ENCODE measurements around the gene NPLOC4.
A peak's percentile ranks its signal among the peaks of the same experiment; 100 is the strongest.

NPLOC4 gene

GRCh38 chr17:81569986-81570514, 66.9 kb downstream of the NPLOC4 start:
- Histone ChIP-seq H3K9me3 (ENCODE audit: control insufficient read depth, insufficient read depth, low read depth, low read length) (no peaks in the 10 kb centered on the region), H3K4me1 (ENCODE audit: control insufficient read depth, insufficient read depth, low read length) (peaks cover 29% of the 10 kb centered on the region), H3K36me3 (ENCODE audit: control insufficient read depth in 2 of 2, insufficient read depth in 1 of 2, low read length in 2 of 2) (peaks cover 20 to 95% of the 10 kb centered on the region in 2 experiments), H3K4me3 (ENCODE audit: low read depth, low read length) (no peak overlapping the region), H3K27ac (ENCODE audit: extremely low read depth, low read depth, low read length) (no peak overlapping the region)
- TF ChIP-seq GLIS1 (tag by site-specific recombination; IDR thresholded peaks at IDR 0.05) (peak; percentile 51), ZNF501 (tag by site-specific recombination; IDR thresholded peaks at IDR 0.05) (no peak)
- ChIA-PET POLR2A (interaction anchor here (0.5 to 2.1 kb wide), 3 partner anchors 14 to 215 kb away, joined by 3 to 5 read pairs (median 4); no protein-coding TSS in a partner anchor), CTCF (interaction anchor here (1.9 to 7.8 kb wide), 2 partner anchors 10 to 31 kb away, joined by 5 to 69 read pairs; no protein-coding TSS in a partner anchor)

DNA sequence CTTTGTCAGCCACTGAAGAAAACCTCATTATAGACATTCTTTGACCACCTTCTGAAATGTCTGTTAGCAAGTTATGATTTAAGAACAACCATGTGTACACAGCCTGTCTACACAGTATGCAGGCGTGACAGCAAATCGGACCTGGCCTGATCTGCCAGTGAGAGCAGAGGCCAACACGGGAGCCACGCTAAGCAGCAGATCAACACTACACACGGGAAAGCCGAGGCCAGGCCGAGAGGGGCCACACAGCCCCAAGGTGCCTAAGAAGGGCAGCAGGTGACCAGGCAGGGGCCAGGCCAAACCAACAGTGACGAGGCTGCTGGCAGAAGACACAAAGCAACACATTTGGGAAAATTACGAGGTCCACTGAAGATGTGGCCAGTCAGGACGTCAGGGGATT, 68.5 kb downstream of the NPLOC4 start:
- ChIA-PET CTCF (interaction anchor here (1.2 to 7.8 kb wide), 3 partner anchors 11 to 33 kb away, joined by 5 to 69 read pairs (median 5); no protein-coding TSS in a partner anchor), POLR2A (interaction anchor here (1.0 to 2.1 kb wide), 4 partner anchors 9 to 27 kb away, joined by 3 to 10 read pairs (median 4); no protein-coding TSS in a partner anchor)
- no peak overlapping the region for H3K4me3 ChIP-seq (ENCODE audit: low read depth, low read length)
- peaks cover 36 to 96% of the 10 kb centered on the region in 2 experiments for H3K36me3 ChIP-seq (ENCODE audit: control insufficient read depth in 2 of 2, insufficient read depth in 1 of 2, low read length in 2 of 2)
- peaks cover 23% of the 10 kb centered on the region for H3K4me1 ChIP-seq (ENCODE audit: control insufficient read depth, insufficient read depth, low read length)
- no peaks in the 10 kb centered on the region for H3K9me3 ChIP-seq (ENCODE audit: control insufficient read depth, insufficient read depth, low read depth, low read length)
- TF ChIP-seq ZNF600 (tag by site-specific recombination; IDR thresholded peaks at IDR 0.05) (peak; percentile 62), ZNF629 (tag by site-specific recombination; IDR thresholded peaks at IDR 0.05) (no peak)
- H3K27ac ChIP-seq (ENCODE audit: extremely low read depth, low read depth, low read length): peak overlapping the region; percentile 5

GRCh38 chr17:81567191-81567590, 69.7 kb downstream of the NPLOC4 start:
- Histone ChIP-seq H3K36me3 (ENCODE audit: control insufficient read depth in 2 of 2, insufficient read depth in 1 of 2, low read length in 2 of 2) (peaks cover 46 to 98% of the 10 kb centered on the region in 2 experiments), H3K27ac (ENCODE audit: extremely low read depth, low read depth, low read length) (peak overlapping the region; percentile 88), H3K4me1 (ENCODE audit: control insufficient read depth, insufficient read depth, low read length) (peaks cover 23% of the 10 kb centered on the region), H3K4me3 (ENCODE audit: low read depth, low read length) (no peak overlapping the region), H3K9me3 (ENCODE audit: control insufficient read depth, insufficient read depth, low read depth, low read length) (no peaks in the 10 kb centered on the region)
- CTCF ChIA-PET: interaction anchor here (1.1 to 7.8 kb wide), 6 partner anchors 9 to 314 kb away, joined by 3 to 69 read pairs (median 4); partner anchors contain the start of gene FAAP100
- POLR2A ChIA-PET: interaction anchor here (0.6 to 2.0 kb wide), 11 partner anchors 10 to 278 kb away, joined by 3 to 16 read pairs (median 4); partner anchors contain the start of genes ACTG1, ARL16, BAHCC1 and FAAP100
- TF ChIP-seq SCRT1 (tag by site-specific recombination; IDR thresholded peaks at IDR 0.05; ENCODE audit: borderline replicate concordance) (0 out of 2 replicates have a peak, but pooled peaks have one; percentile 17), SP7 (tag by site-specific recombination; IDR thresholded peaks at IDR 0.05) (no peak), ZNF366 (tag by site-specific recombination; conservative IDR thresholded peaks at IDR 0.05) (0 out of 2 replicates have a peak, but pooled peaks have one; percentile 8)

DNA sequence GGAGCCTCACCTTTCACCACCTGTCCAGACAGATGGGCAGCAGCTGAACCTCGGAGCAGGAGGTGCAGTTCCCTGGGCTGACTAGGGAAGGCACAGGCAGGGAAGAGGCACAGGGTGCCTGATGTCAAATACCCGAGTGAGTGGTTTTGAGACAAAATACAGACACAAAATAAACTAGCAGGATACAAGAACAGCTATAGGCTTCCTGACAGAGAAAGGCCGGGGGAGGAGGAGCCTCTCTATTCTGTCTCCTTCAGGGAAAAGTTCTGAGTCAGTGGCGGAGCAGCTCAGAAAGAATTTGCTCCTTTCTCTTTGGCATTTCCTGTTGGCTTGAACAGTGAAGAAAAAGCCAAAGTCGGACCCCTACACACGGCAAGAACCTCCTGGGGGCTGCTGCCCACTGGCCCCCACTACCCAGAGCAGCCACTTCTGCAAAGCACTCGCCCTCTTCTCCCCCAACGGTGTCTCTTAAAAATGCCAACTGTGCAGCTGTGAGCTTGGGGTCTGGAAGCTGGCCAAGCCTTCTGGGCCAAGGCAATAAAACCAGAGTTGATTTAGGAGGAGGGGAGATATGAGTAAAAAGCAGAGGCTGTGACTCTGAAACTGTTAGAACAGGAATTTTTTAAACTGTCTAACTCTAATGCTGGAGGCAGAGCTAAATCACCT, 70.3 kb downstream of the NPLOC4 start:
- CTCF ChIA-PET: interaction anchor here (0.6 to 7.8 kb wide), 9 partner anchors 8 to 314 kb away, joined by 3 to 69 read pairs (median 4); partner anchors contain the start of gene FAAP100
- peak overlapping the region; percentile 88 for H3K27ac ChIP-seq (ENCODE audit: extremely low read depth, low read depth, low read length)
- H3K4me1 ChIP-seq (ENCODE audit: control insufficient read depth, insufficient read depth, low read length): peaks cover 23% of the 10 kb centered on the region
- POLR2A ChIA-PET: interaction anchor here (0.5 to 2.0 kb wide), 13 partner anchors 10 to 281 kb away, joined by 3 to 16 read pairs (median 4); partner anchors contain the start of genes ACTG1, ARL16, BAHCC1 and FAAP100
- no peaks in the 10 kb centered on the region for H3K9me3 ChIP-seq (ENCODE audit: control insufficient read depth, insufficient read depth, low read depth, low read length)
- peaks cover 46 to 100% of the 10 kb centered on the region in 2 experiments for H3K36me3 ChIP-seq (ENCODE audit: control insufficient read depth in 2 of 2, insufficient read depth in 1 of 2, low read length in 2 of 2)
- H3K4me3 ChIP-seq (ENCODE audit: low read depth, low read length): no peak overlapping the region
- TF ChIP-seq ZSCAN4 (tag by site-specific recombination; IDR thresholded peaks at IDR 0.05) (no peak), ZFP37 (tag by site-specific recombination; IDR thresholded peaks at IDR 0.05) (no peak), ZFP3 (tag by site-specific recombination; IDR thresholded peaks at IDR 0.05; ENCODE audit: low read depth) (no peak), GLIS1 (tag by site-specific recombination; IDR thresholded peaks at IDR 0.05) (peak; percentile 81), ZNF112 (tag by site-specific recombination; IDR thresholded peaks at IDR 0.05) (no peak), ZNF202 (tag by site-specific recombination; IDR thresholded peaks at IDR 0.05; ENCODE audit: borderline replicate concordance) (no peak), ZNF701 (tag by site-specific recombination; IDR thresholded peaks at IDR 0.05) (no peak), ZNF423 (tag by site-specific recombination; IDR thresholded peaks at IDR 0.05) (no peak), ZBTB17 (tag by site-specific recombination; IDR thresholded peaks at IDR 0.05) (0 out of 2 replicates have a peak, but pooled peaks have one; percentile 39), MZF1 (tag by site-specific recombination; IDR thresholded peaks at IDR 0.05; ENCODE audit: borderline replicate concordance) (no peak), ZNF341 (tag by site-specific recombination; IDR thresholded peaks at IDR 0.05; ENCODE audit: low read depth) (peak; percentile 39), HOXD13 (CRISPR knock-in tag; IDR thresholded peaks at IDR 0.05; ENCODE audit: borderline replicate concordance) (peak; percentile 78; the same call in 1 of the 2 replicates), ZBTB48 (tag by site-specific recombination; IDR thresholded peaks at IDR 0.05) (no peak), ZNF114 (tag by site-specific recombination; IDR thresholded peaks at IDR 0.05) (no peak)
- TF ChIP-seq, protein P1, sequence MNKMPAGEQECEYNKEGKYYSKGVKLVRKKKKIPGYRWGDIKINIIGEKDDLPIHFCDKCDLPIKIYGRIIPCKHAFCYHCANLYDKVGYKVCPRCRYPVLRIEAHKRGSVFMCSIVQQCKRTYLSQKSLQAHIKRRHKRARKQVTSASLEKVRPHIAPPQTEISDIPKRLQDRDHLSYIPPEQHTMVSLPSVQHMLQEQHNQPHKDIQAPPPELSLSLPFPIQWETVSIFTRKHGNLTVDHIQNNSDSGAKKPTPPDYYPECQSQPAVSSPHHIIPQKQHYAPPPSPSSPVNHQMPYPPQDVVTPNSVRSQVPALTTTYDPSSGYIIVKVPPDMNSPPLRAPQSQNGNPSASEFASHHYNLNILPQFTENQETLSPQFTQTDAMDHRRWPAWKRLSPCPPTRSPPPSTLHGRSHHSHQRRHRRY (tag by site-specific recombination; IDR thresholded peaks at IDR 0.05): no peak
- TF ChIP-seq, protein P2, sequence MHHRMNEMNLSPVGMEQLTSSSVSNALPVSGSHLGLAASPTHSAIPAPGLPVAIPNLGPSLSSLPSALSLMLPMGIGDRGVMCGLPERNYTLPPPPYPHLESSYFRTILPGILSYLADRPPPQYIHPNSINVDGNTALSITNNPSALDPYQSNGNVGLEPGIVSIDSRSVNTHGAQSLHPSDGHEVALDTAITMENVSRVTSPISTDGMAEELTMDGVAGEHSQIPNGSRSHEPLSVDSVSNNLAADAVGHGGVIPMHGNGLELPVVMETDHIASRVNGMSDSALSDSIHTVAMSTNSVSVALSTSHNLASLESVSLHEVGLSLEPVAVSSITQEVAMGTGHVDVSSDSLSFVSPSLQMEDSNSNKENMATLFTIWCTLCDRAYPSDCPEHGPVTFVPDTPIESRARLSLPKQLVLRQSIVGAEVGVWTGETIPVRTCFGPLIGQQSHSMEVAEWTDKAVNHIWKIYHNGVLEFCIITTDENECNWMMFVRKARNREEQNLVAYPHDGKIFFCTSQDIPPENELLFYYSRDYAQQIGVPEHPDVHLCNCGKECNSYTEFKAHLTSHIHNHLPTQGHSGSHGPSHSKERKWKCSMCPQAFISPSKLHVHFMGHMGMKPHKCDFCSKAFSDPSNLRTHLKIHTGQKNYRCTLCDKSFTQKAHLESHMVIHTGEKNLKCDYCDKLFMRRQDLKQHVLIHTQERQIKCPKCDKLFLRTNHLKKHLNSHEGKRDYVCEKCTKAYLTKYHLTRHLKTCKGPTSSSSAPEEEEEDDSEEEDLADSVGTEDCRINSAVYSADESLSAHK (tag by site-specific recombination; IDR thresholded peaks at IDR 0.05): peak; percentile 87

Data from HEK293 (cell line).